ENCODE results near the gene CARD11. TPM values are rescaled to one million over a fixed set of nuclear protein-coding genes. Genes with fewer than 3 reads are reported as not detected.

CARD11 gene
- total and polyA plus RNA-seq, 2 of the 13 experiments (the other 11 are each of a cell fraction or from before 2014, with no cell fraction given): 0.04 TPM; not detected in 1

DNA sequence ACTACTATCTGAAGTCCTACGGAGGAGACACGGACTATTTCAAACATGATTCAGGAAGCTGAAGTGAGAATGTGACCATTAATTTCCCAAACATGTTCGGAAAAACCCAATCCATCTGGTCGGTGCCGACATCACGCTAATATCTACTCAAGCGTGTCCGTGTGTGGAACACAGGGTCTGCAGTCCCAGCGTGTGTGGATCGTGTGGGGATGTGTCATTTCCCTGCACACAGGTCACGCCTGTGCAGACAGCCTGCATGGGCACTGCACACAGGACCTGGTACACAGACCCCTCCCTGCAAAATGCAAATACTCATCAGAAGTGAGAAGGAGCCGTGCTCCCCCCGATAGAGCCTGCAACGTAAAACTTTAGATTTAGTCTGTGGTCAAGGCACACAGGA, 57.8 kb downstream of the CARD11 start:
- H2AFZ ChIP-seq (ENCODE audit: low read length): no peak overlapping the region
- TF ChIP-seq ATM (IDR thresholded peaks at IDR 0.05; ENCODE audit: borderline replicate concordance) (no peak), ZNF709 (CRISPR knock-in tag; IDR thresholded peaks at IDR 0.05) (no peak), NFE2 (CRISPR knock-in tag; IDR thresholded peaks at IDR 0.05) (no peak), HDAC6 (IDR thresholded peaks at IDR 0.05; ENCODE audit: low read depth, low read length) (no peak), PTBP1 (IDR thresholded peaks at IDR 0.05; ENCODE audit: low read depth, low read length, poor library complexity, severe bottlenecking) (no peak), PPARG (CRISPR knock-in tag; conservative IDR thresholded peaks at IDR 0.05) (no peak), ZFP90 (CRISPR knock-in tag; IDR thresholded peaks at IDR 0.05; ENCODE audit: borderline replicate concordance) (no peak), ZSCAN29 (CRISPR knock-in tag; conservative IDR thresholded peaks at IDR 0.05) (no peak), KLF12 (CRISPR knock-in tag; IDR thresholded peaks at IDR 0.05; ENCODE audit: borderline replicate concordance) (no peak), RFXANK (CRISPR knock-in tag; IDR thresholded peaks at IDR 0.05) (no peak), MTF1 (CRISPR knock-in tag; IDR thresholded peaks at IDR 0.05) (no peak), U2AF2 (IDR thresholded peaks at IDR 0.05; ENCODE audit: low read depth, low read length) (no peak)
- TF ChIP-seq, protein P1, sequence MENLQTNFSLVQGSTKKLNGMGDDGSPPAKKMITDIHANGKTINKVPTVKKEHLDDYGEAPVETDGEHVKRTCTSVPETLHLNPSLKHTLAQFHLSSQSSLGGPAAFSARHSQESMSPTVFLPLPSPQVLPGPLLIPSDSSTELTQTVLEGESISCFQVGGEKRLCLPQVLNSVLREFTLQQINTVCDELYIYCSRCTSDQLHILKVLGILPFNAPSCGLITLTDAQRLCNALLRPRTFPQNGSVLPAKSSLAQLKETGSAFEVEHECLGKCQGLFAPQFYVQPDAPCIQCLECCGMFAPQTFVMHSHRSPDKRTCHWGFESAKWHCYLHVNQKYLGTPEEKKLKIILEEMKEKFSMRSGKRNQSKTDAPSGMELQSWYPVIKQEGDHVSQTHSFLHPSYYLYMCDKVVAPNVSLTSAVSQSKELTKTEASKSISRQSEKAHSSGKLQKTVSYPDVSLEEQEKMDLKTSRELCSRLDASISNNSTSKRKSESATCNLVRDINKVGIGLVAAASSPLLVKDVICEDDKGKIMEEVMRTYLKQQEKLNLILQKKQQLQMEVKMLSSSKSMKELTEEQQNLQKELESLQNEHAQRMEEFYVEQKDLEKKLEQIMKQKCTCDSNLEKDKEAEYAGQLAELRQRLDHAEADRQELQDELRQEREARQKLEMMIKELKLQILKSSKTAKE (CRISPR knock-in tag; IDR thresholded peaks at IDR 0.05; ENCODE audit: borderline replicate concordance): no peak
- TF ChIP-seq, protein P2, sequence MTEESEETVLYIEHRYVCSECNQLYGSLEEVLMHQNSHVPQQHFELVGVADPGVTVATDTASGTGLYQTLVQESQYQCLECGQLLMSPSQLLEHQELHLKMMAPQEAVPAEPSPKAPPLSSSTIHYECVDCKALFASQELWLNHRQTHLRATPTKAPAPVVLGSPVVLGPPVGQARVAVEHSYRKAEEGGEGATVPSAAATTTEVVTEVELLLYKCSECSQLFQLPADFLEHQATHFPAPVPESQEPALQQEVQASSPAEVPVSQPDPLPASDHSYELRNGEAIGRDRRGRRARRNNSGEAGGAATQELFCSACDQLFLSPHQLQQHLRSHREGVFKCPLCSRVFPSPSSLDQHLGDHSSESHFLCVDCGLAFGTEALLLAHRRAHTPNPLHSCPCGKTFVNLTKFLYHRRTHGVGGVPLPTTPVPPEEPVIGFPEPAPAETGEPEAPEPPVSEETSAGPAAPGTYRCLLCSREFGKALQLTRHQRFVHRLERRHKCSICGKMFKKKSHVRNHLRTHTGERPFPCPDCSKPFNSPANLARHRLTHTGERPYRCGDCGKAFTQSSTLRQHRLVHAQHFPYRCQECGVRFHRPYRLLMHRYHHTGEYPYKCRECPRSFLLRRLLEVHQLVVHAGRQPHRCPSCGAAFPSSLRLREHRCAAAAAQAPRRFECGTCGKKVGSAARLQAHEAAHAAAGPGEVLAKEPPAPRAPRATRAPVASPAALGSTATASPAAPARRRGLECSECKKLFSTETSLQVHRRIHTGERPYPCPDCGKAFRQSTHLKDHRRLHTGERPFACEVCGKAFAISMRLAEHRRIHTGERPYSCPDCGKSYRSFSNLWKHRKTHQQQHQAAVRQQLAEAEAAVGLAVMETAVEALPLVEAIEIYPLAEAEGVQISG (CRISPR knock-in tag; IDR thresholded peaks at IDR 0.05): no peak
- TF ChIP-seq, protein P3, sequence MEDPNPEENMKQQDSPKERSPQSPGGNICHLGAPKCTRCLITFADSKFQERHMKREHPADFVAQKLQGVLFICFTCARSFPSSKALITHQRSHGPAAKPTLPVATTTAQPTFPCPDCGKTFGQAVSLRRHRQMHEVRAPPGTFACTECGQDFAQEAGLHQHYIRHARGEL (CRISPR knock-in tag; IDR thresholded peaks at IDR 0.05): no peak
- TF ChIP-seq, protein P4, sequence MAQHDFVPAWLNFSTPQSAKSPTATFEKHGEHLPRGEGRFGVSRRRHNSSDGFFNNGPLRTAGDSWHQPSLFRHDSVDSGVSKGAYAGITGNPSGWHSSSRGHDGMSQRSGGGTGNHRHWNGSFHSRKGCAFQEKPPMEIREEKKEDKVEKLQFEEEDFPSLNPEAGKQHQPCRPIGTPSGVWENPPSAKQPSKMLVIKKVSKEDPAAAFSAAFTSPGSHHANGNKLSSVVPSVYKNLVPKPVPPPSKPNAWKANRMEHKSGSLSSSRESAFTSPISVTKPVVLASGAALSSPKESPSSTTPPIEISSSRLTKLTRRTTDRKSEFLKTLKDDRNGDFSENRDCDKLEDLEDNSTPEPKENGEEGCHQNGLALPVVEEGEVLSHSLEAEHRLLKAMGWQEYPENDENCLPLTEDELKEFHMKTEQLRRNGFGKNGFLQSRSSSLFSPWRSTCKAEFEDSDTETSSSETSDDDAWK (CRISPR knock-in tag; IDR thresholded peaks at IDR 0.05): no peak
- FAIRE-seq (no peak), ATAC-seq (no peak), DNase-seq (ENCODE audit: low spot score) (no peak)
- H3K4me1 ChIP-seq (ENCODE audit: insufficient read depth, low read length): peaks cover 7% of the 10 kb centered on the region; the same call in 1 of the 2 replicates
- POLR2A ChIA-PET: no interaction called here
- no peaks in the 10 kb centered on the region for H3K79me2 ChIP-seq (ENCODE audit: insufficient read depth, low read length)
- H3K4me3 ChIP-seq (replicated peaks in 1 of 3; ENCODE audit: insufficient read depth in 1 of 3, low read depth in 2 of 3, low read length in 3 of 3): no peak overlapping the region
- H4K20me1 ChIP-seq (ENCODE audit: insufficient read depth, low read length): no peaks in the 10 kb centered on the region
- H3K4me2 ChIP-seq (ENCODE audit: low read depth, low read length): no peak overlapping the region
- H3K27me3 ChIP-seq (ENCODE audit: control insufficient read depth in 1 of 2, insufficient read depth in 2 of 2, low read length in 2 of 2): peaks cover 3 to 28% of the 10 kb centered on the region in 2 experiments; a peak in 2 of 5 replicates
- in situ Hi-C loops (cut with HindIII; ENCODE audit: extremely low pct_ligation_motif_present, low pct_unique_long_range_greater_than_20kb): no loop called here
- intact Hi-C loops (cut with micrococcal nuclease; ENCODE audit: unreplicated experiment): no loop called here
- CTCF ChIA-PET (ENCODE audit: low intra/inter-chr PET ratio, low total read pairs): no interaction called here
- no peak overlapping the region for H3K27ac ChIP-seq (ENCODE audit: extremely low read length, insufficient read depth, low read length)
- H3K36me3 ChIP-seq (replicated peaks in 1 of 2; ENCODE audit: control insufficient read depth in 1 of 2, insufficient read depth in 2 of 2, low read length in 2 of 2): no peaks in the 10 kb centered on the region
- no peaks in the 10 kb centered on the region for H3K9me3 ChIP-seq (ENCODE audit: low read length)
- WGBS (ENCODE audit: low lambda C conversion rate): 35% methylated on average over 14 of the region's 14 CpGs
- no TSS peak for BruUV-seq (replicated peaks)
- H3K9ac ChIP-seq (ENCODE audit: insufficient read depth, low read depth, low read length): no peak overlapping the region
